NCI-H2227 (cell line): ENCODE data around the gene MAEA.
"Not testable (repeated sequence)": the region's sequence is repeated elsewhere in the genome, so short reads cannot be mapped to it uniquely, and the experiment has no call there.

Source experiments
- DNase-seq: peaks from one replicate; lab custom pipeline; 2025; ENCODE audit not compliant: unreplicated experiment; lab: John Stamatoyannopoulos, UW

MAEA gene

GRCh38 chr4:1364217-1364616 lies 74.5 kb downstream of the MAEA start:
- DNase-seq = no peak

- no peak for DNase-seq
These were observed 75.1 kb downstream of the MAEA start for GRCh38 chr4:1364748-1365147.

DNA sequence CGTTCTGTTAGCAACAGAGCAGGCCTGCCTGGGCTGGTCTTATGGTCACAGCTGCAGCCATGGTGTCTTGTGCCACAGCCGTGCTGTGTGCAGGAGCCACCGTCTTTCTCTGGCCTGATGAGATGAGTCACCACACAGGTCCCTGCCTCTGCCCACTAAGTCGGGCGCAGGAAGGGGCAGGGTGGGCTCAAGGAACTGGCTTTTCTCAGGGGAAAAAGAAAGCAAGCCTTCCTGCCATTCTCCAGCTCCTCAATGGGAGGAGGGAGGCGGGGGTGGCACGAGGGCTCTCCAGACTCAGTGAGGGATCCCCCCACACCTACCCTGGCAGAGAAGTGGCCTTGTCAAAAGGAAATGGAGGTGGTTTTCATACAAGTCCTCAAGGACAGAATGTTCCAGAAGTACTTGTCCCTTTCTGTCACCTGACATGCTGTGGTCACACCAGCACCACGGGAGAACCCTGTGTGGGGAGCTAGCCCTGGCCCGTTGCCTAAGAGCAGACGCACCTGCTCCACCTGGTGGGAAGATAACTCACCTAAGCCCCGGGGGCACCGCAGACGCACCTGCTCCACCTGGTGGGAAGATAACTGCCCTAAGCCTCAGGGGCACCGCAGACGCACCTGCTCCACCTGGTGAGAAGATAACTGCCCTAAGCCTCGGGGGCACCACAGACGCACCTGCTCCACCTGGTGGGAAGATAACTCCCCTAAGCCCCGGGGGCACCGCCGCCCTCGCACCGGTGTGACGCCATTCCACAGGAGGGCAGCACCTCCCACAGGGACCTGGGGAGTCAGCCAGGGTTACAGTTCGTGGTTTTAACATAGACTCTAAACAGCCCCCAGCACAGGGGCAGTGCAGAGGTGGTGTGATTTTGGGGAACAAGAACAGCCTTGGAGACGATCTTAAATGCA lies 75.8 kb downstream of the MAEA start:
- no peak for DNase-seq

GRCh38 chr4:1366371-1367229 lies 76.9 kb downstream of the MAEA start:
- DNase-seq = no peak

GRCh38 chr4:1367230-1367935 lies 77.7 kb downstream of the MAEA start:
- DNase-seq = no peak

DNA sequence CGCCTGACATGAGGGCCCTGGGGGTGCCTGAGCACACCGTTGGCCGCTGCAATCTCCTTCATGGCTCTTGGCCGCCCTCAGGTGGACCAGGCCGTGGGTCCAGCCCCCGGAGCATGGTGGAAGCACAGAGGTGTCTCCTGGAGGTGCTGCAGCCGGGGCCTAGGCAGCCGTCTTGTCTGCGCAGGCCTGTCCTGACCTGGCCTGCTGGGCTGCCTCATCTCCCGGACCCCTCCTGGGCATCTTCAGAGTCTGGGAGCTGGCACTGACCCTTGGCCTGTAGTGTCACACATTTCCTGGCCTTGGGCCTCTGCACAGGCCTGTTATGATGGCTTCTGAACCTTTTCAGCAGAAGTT lies 78.2 kb downstream of the MAEA start:
- DNase-seq = no peak

GRCh38 chr4:1368421-1369090 lies 78.9 kb downstream of the MAEA start:
- DNase-seq = no peak

DNA sequence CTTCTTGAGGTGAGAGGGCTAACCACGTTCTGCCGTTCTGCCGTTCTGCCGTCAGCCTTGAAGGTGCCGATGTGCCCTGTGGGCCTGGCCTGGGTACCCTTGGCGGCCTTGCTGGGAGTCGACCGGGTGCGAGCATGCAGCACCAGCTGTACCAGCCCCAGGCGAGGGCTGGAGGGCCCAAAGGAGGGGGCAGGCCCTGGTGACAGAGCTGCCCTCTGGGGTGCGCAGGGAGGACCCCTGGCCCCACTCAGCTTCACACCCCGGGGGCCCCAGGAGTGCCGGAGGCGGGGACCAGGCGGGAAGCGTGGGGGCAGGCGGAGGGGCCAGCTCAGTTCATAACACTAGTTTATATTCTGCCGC lies 79.4 kb downstream of the MAEA start:
- no peak for DNase-seq

DNA sequence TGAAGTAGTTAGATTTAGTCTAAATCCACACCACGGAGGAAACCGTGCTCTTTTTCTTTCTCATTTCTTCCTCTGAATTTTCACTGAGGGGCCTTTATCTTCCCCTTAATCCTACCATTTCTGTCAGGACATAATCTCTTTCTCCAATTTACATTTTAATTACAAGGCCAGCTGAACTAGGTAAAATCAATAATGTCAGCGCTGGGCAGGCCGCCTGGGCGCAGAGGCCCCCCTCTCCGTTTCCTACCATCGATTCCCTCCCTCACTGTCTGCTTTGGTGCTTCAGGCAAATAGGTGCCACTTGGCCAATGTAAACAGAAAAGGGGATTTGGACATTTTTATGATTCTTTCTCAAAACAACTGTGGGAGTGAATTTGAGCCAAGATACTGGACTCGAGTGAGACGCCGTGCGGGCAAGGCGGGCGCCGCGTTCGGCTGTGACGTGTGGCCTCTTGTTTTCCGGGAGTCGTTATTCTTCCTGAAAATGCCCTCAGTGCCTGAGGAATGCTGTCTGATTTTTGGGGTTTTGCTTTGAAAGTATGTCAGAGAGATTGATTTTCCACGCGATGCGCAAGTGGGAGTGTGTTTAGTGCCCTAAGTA lies 79.9 kb downstream of the MAEA start:
- DNase-seq = no peak

- DNase-seq = no peak
These were observed 80.8 kb downstream of the MAEA start for GRCh38 chr4:1370321-1371124.

DNA sequence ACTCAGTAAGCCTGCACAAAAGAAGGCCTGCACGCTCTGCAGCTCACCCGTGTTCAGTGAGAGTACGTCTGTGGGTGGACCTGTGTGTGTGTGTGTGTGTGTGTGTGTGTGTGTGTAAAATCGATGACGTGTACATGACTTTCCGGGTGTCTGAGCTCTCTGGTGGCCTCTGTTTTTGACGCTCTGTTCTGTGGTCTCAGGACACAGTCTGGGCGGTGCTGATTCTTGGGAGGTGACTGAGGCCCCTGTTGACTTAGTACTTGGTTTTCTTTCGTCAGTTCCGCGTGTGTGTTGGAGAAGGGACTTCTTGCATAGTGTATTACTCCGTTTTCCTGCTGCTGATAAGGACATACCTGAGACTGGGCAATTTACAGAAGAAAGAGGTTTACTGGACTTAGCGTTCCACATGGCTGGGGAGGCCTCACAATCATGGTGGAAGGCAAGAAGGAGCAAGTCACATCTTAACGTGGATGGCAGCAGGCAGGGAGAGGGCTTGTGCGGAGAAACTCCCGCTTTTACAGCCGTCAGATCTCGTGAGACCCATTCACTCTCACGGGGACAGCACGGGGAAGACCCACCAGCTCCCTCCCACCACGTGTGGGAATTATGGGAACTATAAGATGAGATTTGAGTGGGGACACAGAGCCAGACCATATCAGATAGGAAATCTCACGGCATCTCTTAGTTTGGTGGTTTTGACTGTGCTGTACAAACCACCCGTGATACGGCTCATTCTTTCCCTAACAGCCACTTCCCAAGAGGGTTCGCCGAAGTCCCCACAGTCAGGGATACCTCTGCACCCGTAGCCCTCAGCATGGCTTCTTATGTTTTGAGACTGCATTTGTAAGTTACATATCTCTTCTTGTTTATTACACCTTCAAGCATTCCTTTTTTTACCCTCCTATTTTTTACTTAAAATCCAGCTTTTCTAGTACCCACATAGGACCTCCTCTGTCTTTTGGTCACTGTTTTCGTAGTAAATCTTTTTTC lies 81.8 kb downstream of the MAEA start:
- DNase-seq = no peak

DNA sequence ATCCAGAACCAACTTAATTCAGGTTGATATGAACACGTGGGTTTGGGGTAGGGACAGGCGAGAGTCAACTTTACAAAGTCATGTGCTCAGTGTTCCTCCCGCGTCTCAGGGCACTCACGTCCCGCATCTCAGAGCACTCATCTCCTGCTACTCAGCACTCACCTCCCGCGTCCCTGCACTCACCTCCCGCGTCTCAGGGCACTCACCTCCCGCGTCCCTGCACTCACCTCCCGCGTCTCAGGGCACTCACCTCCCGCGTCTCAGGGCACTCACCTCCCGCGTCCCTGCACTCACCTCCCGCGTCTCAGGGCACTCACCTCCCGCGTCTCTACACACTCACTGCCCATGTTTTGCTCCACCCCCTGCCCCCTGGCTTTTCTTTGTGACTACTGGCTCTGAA lies 82.9 kb downstream of the MAEA start:
- DNase-seq = not testable (repeated sequence)

- DNase-seq = no peak
These were observed 84.4 kb downstream of the MAEA start for GRCh38 chr4:1373892-1374705.

DNA sequence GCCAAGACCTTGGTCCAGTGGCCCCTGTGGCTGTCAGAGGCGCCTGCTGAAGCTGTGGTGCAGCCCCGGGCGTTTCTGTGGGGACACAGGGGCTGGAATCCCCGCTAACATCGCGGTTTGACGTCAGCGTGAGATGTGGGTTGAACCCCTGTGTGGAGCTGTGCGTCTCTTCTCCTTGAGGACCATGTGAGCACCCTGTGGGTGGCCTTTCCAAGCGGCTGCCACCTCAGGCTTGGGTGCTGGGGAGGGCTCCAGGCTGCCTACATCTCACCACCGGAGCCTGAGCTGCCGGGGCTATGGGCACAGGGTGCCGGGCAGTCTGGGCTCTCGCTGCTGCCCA lies 85.0 kb downstream of the MAEA start:
- DNase-seq = no peak

DNA sequence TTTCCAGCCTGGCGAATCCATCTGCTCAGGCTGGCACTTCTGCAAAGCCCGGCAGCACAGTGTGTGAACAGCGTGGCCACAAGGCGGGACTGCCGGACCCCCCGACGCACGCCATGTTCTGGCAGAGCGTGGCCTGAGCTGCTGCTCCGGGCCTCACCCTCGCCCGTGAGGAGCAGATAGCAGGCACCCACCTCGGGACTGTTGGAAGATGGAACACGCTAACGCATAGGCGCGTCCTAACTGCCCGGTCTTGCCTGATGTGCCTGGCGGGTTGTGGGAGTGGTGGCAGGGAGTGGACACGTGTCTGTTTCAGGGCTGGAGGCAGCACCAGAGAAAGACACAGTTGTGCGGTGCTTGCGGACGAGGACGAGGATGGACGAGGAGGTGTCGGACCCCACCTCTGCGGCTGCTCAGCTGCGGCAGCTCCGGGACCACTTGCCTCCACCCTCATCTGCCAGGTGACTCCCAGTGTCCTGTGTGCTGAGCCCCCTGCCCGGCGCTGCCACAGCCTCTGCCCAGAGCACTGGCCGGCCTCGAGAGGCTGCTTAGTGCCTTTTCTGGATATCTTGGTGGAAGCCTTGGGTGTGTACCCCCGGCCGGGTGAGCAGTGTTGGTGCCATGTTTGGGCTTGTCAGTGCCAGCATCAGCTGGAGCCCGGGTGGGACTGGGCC lies 85.5 kb downstream of the MAEA start:
- DNase-seq = no peak

DNA sequence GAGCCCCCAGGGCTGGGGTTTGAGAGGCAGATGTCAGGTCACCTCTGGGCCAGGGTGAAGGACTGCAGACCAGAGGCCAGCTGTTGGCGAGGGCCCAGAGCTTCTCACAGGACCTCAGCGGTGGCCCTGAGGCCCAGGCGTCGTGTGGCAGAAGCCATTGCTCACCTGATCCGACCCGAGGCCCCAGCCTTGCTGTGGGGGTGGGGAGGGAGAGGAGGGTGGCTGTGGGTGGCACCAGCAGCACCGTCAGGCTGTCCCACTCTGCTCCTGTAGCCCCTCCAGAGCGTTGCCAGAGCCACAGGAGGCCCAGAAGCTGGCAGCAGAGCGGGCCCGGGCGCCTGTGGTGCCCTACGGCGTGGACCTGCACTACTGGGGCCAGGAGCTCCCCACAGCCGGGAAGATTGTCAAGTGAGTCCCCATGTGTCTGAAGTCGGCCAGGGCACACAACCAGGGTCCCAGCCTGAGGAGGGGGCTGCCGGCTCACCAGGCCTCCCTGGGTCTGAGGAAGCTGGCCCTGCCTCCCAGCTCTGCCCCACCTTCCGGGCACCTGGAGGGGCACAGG lies 86.2 kb downstream of the MAEA start:
- DNase-seq = no peak

- no peak for DNase-seq
These were observed 86.7 kb downstream of the MAEA start for GRCh38 chr4:1376391-1376840.
